ENCODE results near the gene CLEC4D. TPM values are rescaled to one million over a fixed set of nuclear protein-coding genes. Genes with fewer than 3 reads are reported as not detected.
"Not testable (repeated sequence)": the region's sequence is repeated elsewhere in the genome, so short reads cannot be mapped to it uniquely, and the experiment has no call there.

Gene CLEC4D
- total RNA-seq, 2 donors from 2014 or later: 0.63 TPM; not detected in 1

DNA sequence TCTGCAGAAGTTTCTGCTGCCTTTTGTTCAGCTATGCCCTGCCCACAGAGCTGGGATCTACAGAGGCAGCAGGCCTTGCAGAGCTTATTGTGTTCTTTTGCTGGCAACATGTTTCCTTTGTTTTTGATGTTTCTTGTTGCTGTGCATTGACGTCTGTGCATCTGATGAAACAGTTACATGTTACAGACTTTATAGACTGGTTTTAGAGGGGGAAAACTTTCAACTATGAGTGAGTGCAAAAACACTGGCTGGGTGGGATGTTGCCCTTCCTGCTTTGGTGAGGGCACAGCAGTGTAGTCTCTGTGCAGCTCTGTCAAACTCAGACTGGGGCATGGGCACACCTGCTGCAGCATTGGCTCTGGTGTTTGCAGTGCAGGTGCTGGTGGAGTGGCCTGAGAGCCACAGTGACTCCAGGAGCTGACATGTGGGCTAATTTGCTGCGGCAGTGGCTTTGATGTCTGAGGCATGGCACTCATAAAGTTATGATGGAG, 30.7 kb upstream of the CLEC4D start:
- H3K9me3 ChIP-seq: no peaks in the 10 kb centered on the region
- H3K27me3 ChIP-seq: no peaks in the 10 kb centered on the region
- no peak overlapping the region for H3K4me3 ChIP-seq
- no peaks in the 10 kb centered on the region for H3K4me1 ChIP-seq
- H3K27ac ChIP-seq: no peak overlapping the region
- no peak for DNase-seq (ENCODE audit: low spot score)
- H3K36me3 ChIP-seq: no peaks in the 10 kb centered on the region
- TF ChIP-seq, protein P1, sequence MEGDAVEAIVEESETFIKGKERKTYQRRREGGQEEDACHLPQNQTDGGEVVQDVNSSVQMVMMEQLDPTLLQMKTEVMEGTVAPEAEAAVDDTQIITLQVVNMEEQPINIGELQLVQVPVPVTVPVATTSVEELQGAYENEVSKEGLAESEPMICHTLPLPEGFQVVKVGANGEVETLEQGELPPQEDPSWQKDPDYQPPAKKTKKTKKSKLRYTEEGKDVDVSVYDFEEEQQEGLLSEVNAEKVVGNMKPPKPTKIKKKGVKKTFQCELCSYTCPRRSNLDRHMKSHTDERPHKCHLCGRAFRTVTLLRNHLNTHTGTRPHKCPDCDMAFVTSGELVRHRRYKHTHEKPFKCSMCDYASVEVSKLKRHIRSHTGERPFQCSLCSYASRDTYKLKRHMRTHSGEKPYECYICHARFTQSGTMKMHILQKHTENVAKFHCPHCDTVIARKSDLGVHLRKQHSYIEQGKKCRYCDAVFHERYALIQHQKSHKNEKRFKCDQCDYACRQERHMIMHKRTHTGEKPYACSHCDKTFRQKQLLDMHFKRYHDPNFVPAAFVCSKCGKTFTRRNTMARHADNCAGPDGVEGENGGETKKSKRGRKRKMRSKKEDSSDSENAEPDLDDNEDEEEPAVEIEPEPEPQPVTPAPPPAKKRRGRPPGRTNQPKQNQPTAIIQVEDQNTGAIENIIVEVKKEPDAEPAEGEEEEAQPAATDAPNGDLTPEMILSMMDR (IDR thresholded peaks at IDR 0.05): no peak

DNA sequence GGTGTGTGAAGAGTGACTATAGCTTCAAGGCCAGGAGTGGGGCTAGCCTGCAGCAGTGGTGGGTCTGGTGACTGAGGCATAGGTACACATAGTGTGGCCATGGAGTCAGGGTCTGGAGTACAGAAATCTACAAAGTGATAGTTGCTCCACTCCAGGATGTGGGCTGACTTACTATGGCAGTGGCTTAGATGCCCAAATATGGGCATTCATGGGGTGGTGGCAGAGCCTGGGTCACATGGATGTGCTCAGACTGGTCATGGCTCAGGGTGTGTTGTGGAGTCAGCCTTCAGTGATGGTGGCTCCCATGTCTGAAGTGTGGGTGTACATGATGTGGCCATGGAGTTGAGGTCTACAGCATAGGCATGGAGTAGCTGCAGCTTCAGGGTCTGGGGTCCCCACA, 30.2 kb upstream of the CLEC4D start:
- Histone ChIP-seq H3K4me3 (no peak overlapping the region), H3K27me3 (no peaks in the 10 kb centered on the region), H3K27ac (no peak overlapping the region), H3K4me1 (no peaks in the 10 kb centered on the region), H3K9me3 (no peaks in the 10 kb centered on the region), H3K36me3 (no peaks in the 10 kb centered on the region)
- DNase-seq (ENCODE audit: low spot score): no peak
- TF ChIP-seq, protein P1 (IDR thresholded peaks at IDR 0.05): no peak

DNA sequence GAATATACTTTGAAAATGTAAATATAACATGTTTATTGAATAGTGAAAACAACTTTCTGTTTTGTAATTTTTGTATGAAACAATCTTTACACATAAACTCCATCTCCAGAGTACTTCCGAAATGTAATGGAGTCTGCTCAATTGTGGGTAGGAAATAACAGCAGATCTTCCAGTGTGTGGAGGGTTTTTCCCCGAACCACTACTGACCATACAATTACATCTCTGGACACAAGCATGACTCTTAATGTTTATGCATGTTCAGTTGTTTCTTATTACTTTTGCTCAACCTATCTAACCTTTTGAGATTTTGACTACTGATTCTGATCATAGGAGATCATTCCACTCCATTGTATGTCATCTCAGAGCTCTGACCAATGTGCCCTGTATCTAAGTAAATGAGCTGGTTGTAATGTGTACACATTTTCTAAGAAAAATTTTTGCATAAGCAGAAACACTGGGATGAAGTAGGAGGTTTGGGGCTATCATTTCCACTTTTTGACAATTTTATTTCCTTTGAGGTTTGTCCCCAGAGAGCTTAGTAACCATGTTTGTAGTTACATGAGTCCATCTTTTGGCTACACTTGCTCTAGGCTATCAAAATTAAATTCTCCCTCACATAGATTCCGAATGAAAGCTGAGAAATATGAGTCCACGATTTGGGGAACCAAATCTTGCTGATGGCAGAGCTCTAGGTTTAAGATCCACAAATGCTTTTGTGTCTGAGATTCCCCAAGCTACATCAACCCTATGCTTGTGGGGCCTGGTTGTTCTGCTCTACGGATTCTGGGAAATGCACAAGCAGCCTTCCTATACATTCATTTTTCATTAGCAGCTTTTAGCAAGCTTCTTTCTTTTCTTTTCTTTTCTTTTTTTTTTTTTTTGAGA, 21.4 kb upstream of the CLEC4D start:
- Histone ChIP-seq H3K36me3 (no peaks in the 10 kb centered on the region), H3K27ac (no peak overlapping the region)
- TF ChIP-seq, protein P1 (IDR thresholded peaks at IDR 0.05): no peak

DNA sequence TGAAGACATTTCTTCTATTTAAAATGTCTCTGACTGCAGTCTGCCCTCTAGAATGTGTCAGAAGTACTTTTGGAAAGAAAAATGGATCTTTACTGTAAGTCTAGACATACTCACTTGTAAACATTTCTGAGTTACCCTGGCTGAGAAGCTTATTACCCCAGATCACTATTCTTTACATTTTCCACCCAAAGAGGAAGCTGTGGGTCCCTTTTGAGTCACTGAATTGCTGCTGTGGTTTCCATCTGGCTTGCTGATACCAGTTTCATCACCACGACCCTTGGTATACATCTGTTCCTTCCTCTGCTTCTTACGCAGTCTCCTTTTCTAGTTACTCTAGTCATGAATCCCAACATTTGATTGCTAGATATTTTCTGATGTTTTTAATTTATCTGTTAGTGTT, 20.2 kb upstream of the CLEC4D start:
- Histone ChIP-seq H3K4me3 (no peak overlapping the region), H3K4me1 (no peaks in the 10 kb centered on the region), H3K36me3 (no peaks in the 10 kb centered on the region), H3K9me3 (no peaks in the 10 kb centered on the region), H3K27ac (no peak overlapping the region), H3K27me3 (no peaks in the 10 kb centered on the region)
- TF ChIP-seq, protein P1 (IDR thresholded peaks at IDR 0.05): no peak
- DNase-seq (ENCODE audit: low spot score): no peak

More for the DNA sequence above, 21.4 kb upstream of the CLEC4D start:
- H3K4me3 ChIP-seq: no peak overlapping the region
- H3K4me1 ChIP-seq: no peaks in the 10 kb centered on the region
- H3K9me3 ChIP-seq: no peaks in the 10 kb centered on the region
- no peak for DNase-seq (ENCODE audit: low spot score)
- H3K27me3 ChIP-seq: no peaks in the 10 kb centered on the region

DNA sequence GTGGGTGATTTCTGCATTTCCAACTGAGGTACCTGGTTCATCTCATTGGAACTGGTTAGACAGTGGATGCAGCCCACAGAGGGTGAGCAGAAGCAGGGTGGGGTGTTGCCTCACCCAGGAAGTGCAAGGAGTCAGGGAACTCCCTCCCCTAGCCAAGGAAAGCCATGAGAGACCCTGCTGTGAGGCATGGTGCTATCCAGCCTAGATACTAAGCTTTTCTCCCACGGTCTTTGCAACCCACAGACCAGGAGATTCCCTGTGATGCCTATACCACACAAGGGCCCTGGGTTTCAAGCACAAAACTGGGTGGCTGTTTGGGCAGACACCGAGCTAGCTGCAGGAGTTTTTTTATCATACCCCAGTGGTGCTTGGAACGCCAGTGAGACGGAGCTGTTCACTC, 17.6 kb upstream of the CLEC4D start:
- not testable (repeated sequence) for H3K36me3 ChIP-seq; H3K27ac ChIP-seq; DNase-seq (ENCODE audit: low spot score); H3K9me3 ChIP-seq; H3K27me3 ChIP-seq; H3K4me1 ChIP-seq; H3K4me3 ChIP-seq

DNA sequence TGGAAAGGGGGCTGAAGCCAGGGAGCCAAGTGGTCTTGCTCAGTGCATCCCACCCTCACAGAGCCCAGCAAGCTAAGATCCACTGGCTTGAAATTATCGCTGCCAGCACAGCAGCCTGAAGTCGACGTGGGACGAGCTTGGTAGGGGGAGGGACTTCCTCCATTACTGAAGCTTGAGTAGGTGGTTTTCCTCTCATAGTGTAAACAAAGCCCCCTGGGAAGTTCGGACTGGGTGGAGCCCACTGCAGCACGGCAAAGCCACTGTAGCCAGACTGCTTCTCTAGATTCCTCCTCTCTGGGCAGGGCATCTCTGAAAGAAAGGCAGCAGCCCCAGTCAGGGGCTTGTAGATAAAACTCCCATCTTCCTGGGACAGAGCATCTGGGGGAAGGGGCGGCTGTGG, 17.2 kb upstream of the CLEC4D start:
- H3K36me3 ChIP-seq; H3K27ac ChIP-seq; H3K4me1 ChIP-seq; DNase-seq (ENCODE audit: low spot score); H3K27me3 ChIP-seq; H3K4me3 ChIP-seq; H3K9me3 ChIP-seq: not testable (repeated sequence)

DNA sequence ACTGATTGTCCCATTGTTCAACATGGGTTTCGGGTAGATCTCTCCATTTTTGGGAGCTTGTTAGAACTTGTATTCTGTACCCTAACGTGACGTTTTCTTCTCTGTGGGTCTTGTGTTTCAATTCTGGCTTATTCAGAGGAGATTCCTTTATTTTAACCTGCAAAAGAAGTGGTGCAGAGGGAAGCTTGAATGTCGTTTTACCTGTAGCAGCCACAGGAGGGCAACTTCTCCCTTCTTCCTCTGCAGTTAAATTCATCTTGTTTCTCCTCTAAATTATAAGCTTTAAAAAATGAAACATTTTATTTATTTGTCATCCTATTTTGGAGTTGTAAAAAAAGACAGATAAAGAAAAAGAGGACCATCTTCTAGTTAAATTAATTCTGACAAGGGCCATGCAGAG, 13.7 kb upstream of the CLEC4D start:
- Histone ChIP-seq H3K4me1 (no peaks in the 10 kb centered on the region), H3K27me3 (no peaks in the 10 kb centered on the region), H3K36me3 (no peaks in the 10 kb centered on the region), H3K9me3 (no peaks in the 10 kb centered on the region), H3K4me3 (no peak overlapping the region), H3K27ac (no peak overlapping the region)
- no peak for DNase-seq (ENCODE audit: low spot score)
- TF ChIP-seq, protein P1 (IDR thresholded peaks at IDR 0.05): no peak

Measured in right atrium auricular region (tissue), 2 donors.